H4 (cell line): ENCODE results near the gene ARFGAP1. TPM values are rescaled to one million over a fixed set of nuclear protein-coding genes. Genes with fewer than 3 reads are reported as not detected.

Experiments
- DNase-seq: peaks from one replicate; pipeline ENCODE4 v3.0.0-alpha.2; 2015; ENCODE audit warnings: low spot score
- total RNA-seq: library from RNA; depleted of rRNA; stranded (reverse); fragments of >200 nt; shearing (Covaris generic); gene quantifications from 2 replicates; pipeline ENCODE4 v1.2.3, GENCODE V29; 2014; rRNA removed

ARFGAP1 gene
- total RNA-seq = 17.0 and 19.6 TPM in 2 replicates

GRCh38 chr20:63272105-63273058, at the start of gene ARFGAP1:
Gene ARFGAP1, plus strand, starts transcription at chr20:63272813. Its CDS starts 2,768 bp downstream, at chr20:63275581.
- DNase-seq = peak; percentile 81

- peak; percentile 37 for DNase-seq
Measured at GRCh38 chr20:63223121-63223825, 49.3 kb upstream of the ARFGAP1 start.

DNA sequence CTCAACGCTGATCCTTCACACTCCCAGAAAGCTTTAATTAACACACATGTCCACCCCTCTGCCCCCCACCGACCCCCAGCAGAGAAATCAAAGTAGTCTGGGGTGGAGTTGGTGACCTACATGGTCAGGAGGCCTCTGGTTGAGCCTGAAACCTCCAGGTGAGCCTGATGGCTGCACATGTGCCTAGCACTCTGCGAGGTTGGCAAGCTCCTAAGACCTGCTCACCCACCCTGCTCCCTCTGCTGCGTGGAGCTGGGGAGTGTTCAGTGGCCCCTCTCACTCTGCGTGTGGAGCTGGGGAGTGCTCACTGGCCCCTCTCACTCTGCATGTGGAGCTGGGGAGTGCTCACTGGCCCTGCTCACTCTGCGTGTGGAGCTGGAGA, 48.8 kb upstream of the ARFGAP1 start:
- no peak for DNase-seq

DNA sequence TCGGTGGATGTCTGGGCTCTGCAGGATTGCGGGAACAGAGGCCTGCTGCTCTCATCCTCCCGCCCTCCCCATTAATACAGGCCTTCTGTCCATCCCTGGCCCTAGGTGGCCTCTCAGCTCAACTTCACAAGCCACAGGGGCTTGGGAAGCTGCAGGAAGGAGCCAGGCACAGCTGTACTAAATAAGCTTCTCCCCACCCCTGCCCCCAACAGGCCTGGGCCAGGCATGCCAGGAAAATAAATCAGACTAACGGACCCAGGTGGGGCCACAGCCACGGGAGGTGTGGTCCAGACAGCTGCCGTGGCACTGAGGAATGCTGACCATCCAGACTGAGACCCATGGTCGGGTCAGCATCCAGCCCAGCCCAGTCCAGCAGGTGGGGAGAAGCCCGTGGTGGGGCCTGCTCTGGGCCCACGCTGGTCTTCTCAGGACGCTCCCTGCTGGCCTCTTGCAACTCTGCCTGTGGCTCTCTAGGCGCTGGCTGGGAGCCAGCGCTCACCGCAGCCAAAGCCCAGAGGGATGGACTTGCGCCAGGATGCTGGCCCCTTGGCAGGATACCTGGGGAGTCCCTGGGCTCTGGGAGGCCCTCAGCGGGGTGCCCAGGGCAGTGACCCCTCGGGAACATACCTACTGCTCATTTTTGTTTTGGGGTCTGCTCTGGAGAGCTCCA, 48.1 kb upstream of the ARFGAP1 start:
- peak; percentile 67 for DNase-seq

DNA sequence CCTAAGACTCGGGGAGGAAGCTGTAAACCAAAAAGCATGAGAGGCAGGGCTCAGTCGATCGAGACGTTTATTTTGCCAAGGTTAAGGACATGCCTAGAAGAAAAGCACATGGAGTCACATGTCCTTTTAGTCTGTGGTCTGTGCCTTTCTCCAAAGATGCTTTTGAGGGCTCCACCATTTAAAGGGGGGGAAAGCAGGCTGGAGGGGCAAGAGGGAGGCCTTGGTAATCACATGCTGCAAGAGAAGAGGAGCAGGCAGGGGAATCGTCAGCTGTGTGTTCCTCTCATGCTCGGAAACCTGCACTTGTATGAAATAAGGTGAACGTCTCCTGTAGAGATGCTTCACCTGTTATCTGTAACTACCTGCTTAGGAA, 47.5 kb upstream of the ARFGAP1 start:
- peak; percentile 60 for DNase-seq

DNA sequence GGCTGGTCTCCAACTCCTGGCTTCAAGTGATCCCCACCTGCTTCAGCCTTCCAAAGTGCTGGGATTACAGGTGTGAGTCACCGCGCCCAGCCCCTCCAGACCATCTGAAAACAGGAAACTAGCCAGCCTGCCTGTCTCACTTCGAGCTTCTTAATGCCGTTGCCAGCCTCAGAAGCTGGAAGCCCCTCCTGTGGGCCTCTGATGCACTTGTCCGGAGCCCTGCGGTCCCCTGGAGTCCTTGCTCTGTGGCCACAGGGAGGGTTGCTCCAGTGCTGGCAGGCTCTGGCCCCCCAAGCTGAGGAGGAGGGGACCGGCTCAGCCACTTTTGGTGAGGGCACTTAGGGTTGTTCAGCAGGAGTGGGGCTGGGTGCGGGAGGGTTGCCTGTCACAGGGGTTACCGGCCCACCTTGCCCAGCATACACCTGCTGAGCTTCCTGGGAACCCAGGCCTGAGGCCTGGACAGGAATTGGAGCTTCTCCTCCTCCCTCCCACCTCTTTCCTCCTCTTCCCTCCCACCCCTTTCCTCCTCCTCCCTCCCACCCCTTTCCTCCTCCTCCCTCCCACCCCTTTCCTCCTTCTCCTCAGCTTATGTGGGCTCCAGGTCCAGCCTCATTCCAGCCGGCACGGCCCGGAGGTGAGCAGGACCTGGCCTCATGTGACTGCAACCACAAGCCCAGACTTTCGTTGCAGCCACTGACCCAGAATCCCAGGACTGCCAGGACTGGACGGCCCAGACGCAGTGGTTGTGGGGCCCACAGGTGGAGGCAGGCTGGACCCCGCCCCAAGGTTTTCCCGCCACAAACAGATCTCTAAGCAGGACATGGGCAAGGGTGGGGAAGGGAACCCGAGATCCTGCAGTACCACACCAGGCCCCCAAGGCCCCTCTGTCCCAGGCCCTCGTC, 46.3 kb upstream of the ARFGAP1 start:
- no peak for DNase-seq

DNA sequence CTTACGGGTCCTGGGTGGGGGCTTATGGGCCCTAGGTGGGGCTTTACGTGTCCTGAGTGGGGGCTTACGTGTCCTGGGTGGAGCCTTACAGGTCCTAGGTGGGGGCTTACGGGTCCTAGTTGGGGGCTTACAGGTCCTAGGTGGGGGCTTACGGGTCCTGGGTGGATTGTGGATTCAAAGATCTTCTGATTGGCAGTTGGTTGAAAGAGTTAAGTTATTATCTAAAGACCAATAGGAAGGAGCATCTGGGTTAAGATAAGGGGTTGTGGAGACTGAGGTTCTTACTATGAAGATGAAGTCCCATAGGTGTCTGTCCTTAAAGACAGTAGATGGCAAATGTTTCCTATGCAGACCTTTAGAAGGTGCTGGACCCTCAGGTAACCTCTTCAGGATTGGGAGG, 45.4 kb upstream of the ARFGAP1 start:
- no peak for DNase-seq

- DNase-seq = no peak
Measured at GRCh38 chr20:63228806-63229205, 43.8 kb upstream of the ARFGAP1 start.

GRCh38 chr20:63230800-63231268, 41.8 kb upstream of the ARFGAP1 start:
- DNase-seq = no peak

DNA sequence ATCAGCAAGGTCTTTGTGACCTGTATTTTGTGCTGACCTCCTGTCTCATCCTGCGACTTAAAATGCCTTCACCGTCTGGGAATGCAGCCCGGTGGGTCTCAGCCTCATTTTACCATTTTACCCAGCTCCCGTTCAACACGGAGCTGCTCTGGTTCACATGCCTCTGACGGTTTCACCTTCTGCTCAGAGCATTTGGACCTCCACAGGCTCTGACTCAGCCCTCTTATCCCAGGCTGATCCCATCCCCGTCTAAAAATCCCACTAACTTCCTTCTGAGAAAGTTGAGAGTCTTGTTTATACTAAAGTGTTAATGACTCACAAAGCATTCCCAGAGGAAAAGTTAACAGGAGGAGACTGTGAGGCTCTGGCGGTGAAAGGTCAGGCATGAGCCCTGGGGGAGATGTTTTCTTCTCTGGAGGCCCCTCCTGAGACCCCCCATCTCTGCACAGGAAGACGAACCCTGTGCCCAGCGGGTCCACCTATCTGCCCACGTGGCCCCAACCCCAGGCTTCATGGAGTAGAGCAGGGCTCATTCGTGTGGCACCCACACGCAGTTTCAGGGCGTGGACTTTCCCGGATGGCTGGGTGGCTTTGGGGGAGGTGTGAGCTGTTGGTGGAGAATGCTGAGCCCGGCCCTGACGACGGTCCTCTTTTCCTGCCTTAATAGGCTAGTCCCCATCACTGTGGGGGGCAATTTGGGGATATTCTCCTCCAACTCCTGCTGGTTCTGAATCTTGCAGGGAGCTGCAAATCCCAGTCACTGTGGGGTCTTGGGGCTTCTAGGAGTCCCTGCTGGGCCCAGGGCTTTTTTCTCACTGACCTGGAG, 40.2 kb upstream of the ARFGAP1 start:
- DNase-seq = peak; percentile 96

- no peak for DNase-seq
Measured at GRCh38 chr20:63233061-63233344, 39.6 kb upstream of the ARFGAP1 start.

- DNase-seq = no peak
Measured at GRCh38 chr20:63233924-63234323, 38.7 kb upstream of the ARFGAP1 start.

GRCh38 chr20:63234693-63235398, 37.8 kb upstream of the ARFGAP1 start:
- no peak for DNase-seq

DNA sequence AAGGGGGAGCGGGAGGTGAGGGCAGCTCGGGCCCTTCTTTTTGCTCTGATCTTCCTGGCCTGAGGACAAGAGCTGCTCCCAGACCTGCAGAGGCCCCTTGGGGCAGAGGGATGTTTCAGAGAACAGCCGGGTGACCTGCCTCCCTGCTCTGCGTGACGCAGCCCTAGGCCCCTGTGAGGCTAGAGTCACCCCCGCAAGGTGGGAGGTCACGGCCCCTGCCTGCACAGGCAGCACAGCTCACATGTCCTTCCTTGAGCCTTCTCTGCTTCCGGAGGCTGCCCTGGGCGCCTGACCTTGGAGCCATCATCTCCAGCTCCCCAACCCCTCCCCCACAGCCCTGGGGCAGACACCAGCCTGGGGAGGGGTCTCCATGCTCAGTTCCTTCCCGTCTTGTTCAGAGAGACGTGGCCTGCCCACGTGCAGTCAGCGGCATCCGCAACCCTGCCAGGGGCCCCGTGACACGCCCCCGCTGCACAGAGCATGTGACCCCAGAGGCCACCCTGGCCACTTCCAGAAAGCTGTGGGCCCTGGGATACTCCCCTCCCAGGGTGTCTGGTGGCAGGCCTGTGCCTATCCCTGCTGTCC, 37.1 kb upstream of the ARFGAP1 start, which contains the start of gene BIRC7:
Gene BIRC7 (plus strand): TSS at position 507 of the 585 bp plus-strand sequence. CDS start 192 bp downstream, outside the sequence.
- no peak for DNase-seq

DNA sequence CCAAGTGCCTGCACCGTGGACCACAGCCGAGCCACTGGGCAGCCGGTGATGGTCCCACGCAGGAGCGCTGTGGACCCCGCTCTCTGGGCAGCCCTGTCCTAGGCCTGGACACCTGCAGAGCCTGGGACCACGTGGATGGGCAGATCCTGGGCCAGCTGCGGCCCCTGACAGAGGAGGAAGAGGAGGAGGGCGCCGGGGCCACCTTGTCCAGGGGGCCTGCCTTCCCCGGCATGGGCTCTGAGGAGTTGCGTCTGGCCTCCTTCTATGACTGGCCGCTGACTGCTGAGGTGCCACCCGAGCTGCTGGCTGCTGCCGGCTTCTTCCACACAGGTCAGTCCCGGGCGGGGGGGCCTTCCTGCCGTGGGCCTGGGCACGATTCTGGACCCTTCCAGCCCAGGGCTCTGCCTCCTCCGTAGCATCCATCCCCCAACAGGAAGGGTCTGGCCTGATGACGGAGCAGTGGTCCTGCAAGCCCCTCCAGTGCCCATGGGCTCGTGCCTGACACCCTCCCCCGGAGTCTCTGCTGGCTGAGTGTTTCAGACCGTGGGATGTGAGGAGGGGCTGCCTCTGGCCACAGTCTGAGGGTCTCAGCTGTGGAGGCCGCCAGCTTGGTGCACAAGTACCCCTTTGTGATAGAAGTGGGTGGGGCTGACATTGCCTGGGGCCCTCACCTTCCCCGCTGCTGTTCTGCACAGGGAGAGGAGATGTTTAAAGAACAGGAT, 36.3 kb upstream of the ARFGAP1 start:
- no peak for DNase-seq

DNA sequence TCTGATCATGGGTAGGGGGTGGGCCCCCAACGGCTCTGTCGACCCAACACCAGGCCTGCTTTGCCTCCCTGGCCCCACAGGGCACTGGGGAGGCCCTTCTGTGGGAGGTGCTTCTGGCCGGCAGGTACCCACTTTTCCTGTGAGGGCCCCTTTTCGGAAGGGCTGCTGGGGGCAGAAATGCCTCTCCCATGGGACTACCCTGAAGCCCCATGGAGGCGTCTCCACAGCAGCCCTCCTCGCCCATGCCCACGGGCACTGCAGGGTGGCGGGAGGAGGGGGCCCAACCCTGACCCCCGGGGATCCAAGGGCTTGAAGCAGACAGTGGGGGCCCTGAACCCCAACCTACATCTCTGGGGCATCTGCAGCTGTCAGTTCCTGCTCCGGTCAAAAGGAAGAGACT, 34.6 kb upstream of the ARFGAP1 start:
- DNase-seq = no peak

DNA sequence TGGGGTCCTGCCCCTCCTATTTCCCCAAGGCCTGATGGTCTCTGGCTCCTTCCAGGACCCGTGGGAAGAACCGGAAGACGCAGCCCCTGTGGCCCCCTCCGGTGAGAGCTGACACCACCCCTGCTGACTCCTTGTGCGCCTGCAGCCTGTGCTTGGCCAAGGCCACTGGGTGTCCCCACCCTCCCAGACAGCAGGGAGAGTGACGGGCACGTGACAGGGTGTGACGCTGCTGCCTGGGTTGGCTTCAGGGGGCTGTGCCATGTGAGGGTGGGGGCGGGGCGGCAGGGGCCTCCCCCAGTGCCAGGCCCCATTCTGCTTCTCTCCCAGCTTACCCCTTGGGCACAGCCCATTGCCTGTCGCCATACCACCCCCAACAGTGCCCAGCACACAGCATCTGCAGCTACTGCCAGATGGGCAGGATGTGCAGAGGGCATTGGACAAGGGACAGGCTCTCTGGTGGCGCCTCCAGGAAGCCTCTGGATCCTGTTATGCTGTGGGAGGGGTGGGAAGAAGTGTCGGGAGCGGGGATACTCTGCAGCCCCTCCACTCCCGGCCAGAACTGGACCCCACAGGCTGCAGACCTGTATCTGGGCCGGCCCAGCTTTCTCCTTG, 34.0 kb upstream of the ARFGAP1 start:
- peak; percentile 24 for DNase-seq

- no peak for DNase-seq
Measured at GRCh38 chr20:63239431-63239830, 33.2 kb upstream of the ARFGAP1 start.
